Measurements from ENCODE around the gene APRT.

GRCh38 chr16:88782454-88783390 lies 29.0 kb downstream of the APRT start:
- TF ChIP-seq CTCF (IDR thresholded peaks at IDR 0.05; ENCODE audit: insufficient read depth, low read length) = no peak
- no peak for TF ChIP-seq SPI1 (IDR thresholded peaks at IDR 0.05; ENCODE audit: borderline replicate concordance, low read depth)
- TF ChIP-seq REST (IDR thresholded peaks at IDR 0.05; ENCODE audit: insufficient replicate concordance, low read depth) = no peak
- TF ChIP-seq POLR2AphosphoS5 (IDR thresholded peaks at IDR 0.05; ENCODE audit: low read depth) = no peak
